Heart left ventricle (tissue), 13 donors: ENCODE measurements around the gene LSM4.

Experiments used
- POLR2A ChIP-seq, 2 donors: fragments of 450-650 bp; IDR thresholded peaks; one replicate each; pipeline ENCODE4 v1.6.1; 2017; ENCODE audit warnings: antibody characterized with exemption in 2 of 2, mild to moderate bottlenecking in 2 of 2, moderate library complexity in 2 of 2
- TF ChIP-seq, protein P1 (sequence below), 12 donors: fragments of 200-600 bp; sonication (generic) in 4 of 12; IDR thresholded peaks; one replicate each; pipeline versions ENCODE4 v1.5.0 to v1.8.0; 2018 to 2022; ENCODE audit warnings: antibody characterized with exemption in 12 of 12, mild to moderate bottlenecking in 5 of 12
- donor health status: ischemic (EF 13 %, LVEDD 7.1; RV severe dilation, severe dysfunction).
- donor health status: DM: no; HTN: yes; CAD: no.
- donor health status: DM: no; HTN: no; CAD: no.
- donor health status: ischemic (EF 25% LVEDD 6.9; RV normal size, moderate dysfunction).
- donor health status: ischemic (EF 25% LVEDD 5.7; RV mildly dilated, moderate dysfunction).
- donor health status: ischemic (EF 35%, LVEDD 5.7; RV mildly dilated, moderate dysfunction).
- donor health status: nonischemic (EF 11% LVEDD 7.7; RV severe dilation, severe dysfunction).
- donor health status: DM: yes; HTN: yes; CAD: no.
- donor health status: PGD.
- donor health status: ischemic (EF 29% LVEDD 5.4; RV normal size, mild dysfunction).
- donor health status: nonischemic (EF 23%, LVEDD 6.1; RV moderate dilation, normal function).

DNA sequence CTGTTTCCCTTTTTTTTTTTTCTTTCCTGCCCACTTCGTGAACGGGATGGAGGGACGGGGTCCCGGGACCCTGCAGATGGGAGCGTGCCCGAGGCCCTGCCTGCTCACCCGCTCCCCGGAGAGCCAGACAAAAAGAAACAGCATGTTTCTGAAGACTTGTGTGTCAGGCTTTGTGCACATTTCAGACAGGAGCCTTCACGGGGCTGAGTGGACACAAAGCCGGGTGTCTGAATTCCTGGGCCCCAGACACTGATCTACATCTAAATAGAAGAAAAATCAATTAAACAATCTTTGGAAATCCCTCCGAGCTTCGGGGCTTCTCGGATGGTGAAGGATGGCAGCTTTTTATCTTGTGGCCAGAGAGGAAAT, 21.7 kb upstream of the LSM4 start:
- TF ChIP-seq, protein P1, sequence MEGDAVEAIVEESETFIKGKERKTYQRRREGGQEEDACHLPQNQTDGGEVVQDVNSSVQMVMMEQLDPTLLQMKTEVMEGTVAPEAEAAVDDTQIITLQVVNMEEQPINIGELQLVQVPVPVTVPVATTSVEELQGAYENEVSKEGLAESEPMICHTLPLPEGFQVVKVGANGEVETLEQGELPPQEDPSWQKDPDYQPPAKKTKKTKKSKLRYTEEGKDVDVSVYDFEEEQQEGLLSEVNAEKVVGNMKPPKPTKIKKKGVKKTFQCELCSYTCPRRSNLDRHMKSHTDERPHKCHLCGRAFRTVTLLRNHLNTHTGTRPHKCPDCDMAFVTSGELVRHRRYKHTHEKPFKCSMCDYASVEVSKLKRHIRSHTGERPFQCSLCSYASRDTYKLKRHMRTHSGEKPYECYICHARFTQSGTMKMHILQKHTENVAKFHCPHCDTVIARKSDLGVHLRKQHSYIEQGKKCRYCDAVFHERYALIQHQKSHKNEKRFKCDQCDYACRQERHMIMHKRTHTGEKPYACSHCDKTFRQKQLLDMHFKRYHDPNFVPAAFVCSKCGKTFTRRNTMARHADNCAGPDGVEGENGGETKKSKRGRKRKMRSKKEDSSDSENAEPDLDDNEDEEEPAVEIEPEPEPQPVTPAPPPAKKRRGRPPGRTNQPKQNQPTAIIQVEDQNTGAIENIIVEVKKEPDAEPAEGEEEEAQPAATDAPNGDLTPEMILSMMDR (IDR thresholded peaks at IDR 0.05): no peak
- TF ChIP-seq POLR2A (IDR thresholded peaks at IDR 0.05): no peak
